Caco-2 (cell line): ENCODE measurements around the gene TACO1. TPM values are rescaled to one million over a fixed set of nuclear protein-coding genes. Genes with fewer than 3 reads are reported as not detected.

Source experiments
- BruUV-seq: library from RNA; stranded (reverse); fragments of 400-500 nt; replicated peaks from 2 replicates; lab custom pipeline; 2021; lab: Mats Ljungman, UMichigan
- CTCF ChIA-PET: fragments of 300-600 bp; sonication (Branson Sonifier 250); formaldehyde crosslinking; loops from one replicate; lab custom pipeline; 2022; ENCODE audit warnings: antibody characterized with exemption; lab: Charles Lee
- POLR2A ChIA-PET: fragments of 300-600 bp; sonication (Branson Sonifier 250); formaldehyde crosslinking; loops from one replicate; lab custom pipeline; 2022; ENCODE audit warnings: antibody characterized with exemption; lab: Charles Lee
- DNase-seq, 2 experiments: peaks; one replicate each; pipeline versions ENCODE4 v3.0.0 to v3.0.0-alpha.2; 2020 to 2022
- H3K27me3 ChIP-seq: replicated peaks from 2 replicates; pipeline ENCODE4 v1.6.0; 2011; ENCODE audit warnings: low read length; ENCODE audit not compliant: control insufficient read depth, insufficient read depth
- H3K36me3 ChIP-seq: 2 replicates; pipeline ENCODE4 v1.5.1; 2011; ENCODE audit warnings: low read length; ENCODE audit not compliant: control insufficient read depth, insufficient read depth
- H3K4me1 ChIP-seq: fragments of 250-450 bp; sonication (Bioruptor Pico); 2 replicates; pipeline ENCODE4 v1.5.1; 2020; ENCODE audit warnings: mild to moderate bottlenecking
- H3K4me3 ChIP-seq: 2 replicates; pipeline ENCODE4 v1.5.1; 2011; ENCODE audit warnings: low read depth, mild to moderate bottlenecking, control low read depth, low read length
- H3K9me3 ChIP-seq: fragments of 250-450 bp; sonication (Bioruptor Pico); 2 replicates; pipeline ENCODE4 v1.5.1; 2020; ENCODE audit warnings: mild to moderate bottlenecking, moderate library complexity
- H3K27ac Mint-ChIP-seq: one replicate; pipeline ENCODE4 v1.8.0; 2022; ENCODE audit warnings: mixed read lengths; ENCODE audit not compliant: unreplicated experiment
- H3K27me3 Mint-ChIP-seq: one replicate; pipeline ENCODE4 v1.8.0; 2022; ENCODE audit warnings: mixed read lengths; ENCODE audit not compliant: insufficient read depth, unreplicated experiment
- H3K36me3 Mint-ChIP-seq: one replicate; pipeline ENCODE4 v1.8.0; 2022; ENCODE audit warnings: mild to moderate bottlenecking, mixed read lengths; ENCODE audit not compliant: insufficient read depth, unreplicated experiment
- H3K4me1 Mint-ChIP-seq: one replicate; pipeline ENCODE4 v1.8.0; 2022; ENCODE audit warnings: low read depth, mixed read lengths; ENCODE audit not compliant: unreplicated experiment
- H3K4me3 Mint-ChIP-seq: one replicate; pipeline ENCODE4 v1.8.0; 2022; ENCODE audit warnings: mild to moderate bottlenecking, moderate library complexity, mixed read lengths; ENCODE audit not compliant: unreplicated experiment
- H3K9me3 Mint-ChIP-seq: one replicate; pipeline ENCODE4 v1.8.0; 2022; ENCODE audit warnings: mixed read lengths; ENCODE audit not compliant: unreplicated experiment
- CTCF ChIP-seq, 2 experiments: fragments of 200-600 bp in 1 of 2; IDR thresholded peaks; 1 replicate in 1 of 2; 2 replicates in 1 of 2; pipeline versions ENCODE4 v1.5.1 to v1.8.0; 2011 to 2022; ENCODE audit warnings: antibody characterized with exemption in 1 of 2, control low read depth in 1 of 2, inconsistent platforms in 1 of 2, low read depth in 1 of 2, low read length in 1 of 2, mild to moderate bottlenecking in 1 of 2, moderate library complexity in 1 of 2; ENCODE audit not compliant: insufficient read depth in 1 of 2, severe bottlenecking in 1 of 2, unreplicated experiment in 1 of 2
- intact Hi-C: fragments of 100-400 bp; cut with micrococcal nuclease; formaldehyde crosslinking; loops from one replicate; pipeline ENCODE4 v1.10.0; 2022; ENCODE audit not compliant: unreplicated experiment
- total RNA-seq: library from RNA; stranded (reverse); gene quantifications from 2 replicates; pipeline ENCODE4 v1.2.3, GENCODE V29; 2022

The TACO1 gene
- total RNA-seq, 1 experiment from 2014 or later: 29.1 TPM

GRCh38 chr17:63573634-63574033, 27.1 kb upstream of the TACO1 start:
- ChIA-PET POLR2A (no interaction called here), CTCF (no interaction called here)
- no peaks in the 10 kb centered on the region for H3K36me3 Mint-ChIP-seq
- no TSS peak for BruUV-seq
- H3K27me3 Mint-ChIP-seq: no peaks in the 10 kb centered on the region
- Histone ChIP-seq H3K4me1 (peaks cover 4% of the 10 kb centered on the region; the same call in 1 of the 2 replicates), H3K27me3 (no peaks in the 10 kb centered on the region), H3K4me3 (no peak overlapping the region), H3K9me3 (no peaks in the 10 kb centered on the region), H3K36me3 (no peaks in the 10 kb centered on the region)
- peaks cover under 1% of the 10 kb centered on the region for H3K4me1 Mint-ChIP-seq
- H3K27ac Mint-ChIP-seq: peak overlapping the region; percentile 32
- intact Hi-C loops: loop anchor here (1.0 to 2.0 kb wide), 2 partner anchors 51 to 148 kb away; partner anchors contain the start of gene KCNH6
- H3K4me3 Mint-ChIP-seq: no peak overlapping the region
- no peaks in the 10 kb centered on the region for H3K9me3 Mint-ChIP-seq
- DNase-seq: peak in 1 of 2 experiments; percentile 33
- peak in 1 of 2 experiments; percentile 44 for TF ChIP-seq CTCF (IDR thresholded peaks at IDR 0.05; ENCODE audit: insufficient read depth in 1 of 2, low read depth in 1 of 2, low read length in 1 of 2, severe bottlenecking in 1 of 2, unreplicated experiment in 1 of 2)

DNA sequence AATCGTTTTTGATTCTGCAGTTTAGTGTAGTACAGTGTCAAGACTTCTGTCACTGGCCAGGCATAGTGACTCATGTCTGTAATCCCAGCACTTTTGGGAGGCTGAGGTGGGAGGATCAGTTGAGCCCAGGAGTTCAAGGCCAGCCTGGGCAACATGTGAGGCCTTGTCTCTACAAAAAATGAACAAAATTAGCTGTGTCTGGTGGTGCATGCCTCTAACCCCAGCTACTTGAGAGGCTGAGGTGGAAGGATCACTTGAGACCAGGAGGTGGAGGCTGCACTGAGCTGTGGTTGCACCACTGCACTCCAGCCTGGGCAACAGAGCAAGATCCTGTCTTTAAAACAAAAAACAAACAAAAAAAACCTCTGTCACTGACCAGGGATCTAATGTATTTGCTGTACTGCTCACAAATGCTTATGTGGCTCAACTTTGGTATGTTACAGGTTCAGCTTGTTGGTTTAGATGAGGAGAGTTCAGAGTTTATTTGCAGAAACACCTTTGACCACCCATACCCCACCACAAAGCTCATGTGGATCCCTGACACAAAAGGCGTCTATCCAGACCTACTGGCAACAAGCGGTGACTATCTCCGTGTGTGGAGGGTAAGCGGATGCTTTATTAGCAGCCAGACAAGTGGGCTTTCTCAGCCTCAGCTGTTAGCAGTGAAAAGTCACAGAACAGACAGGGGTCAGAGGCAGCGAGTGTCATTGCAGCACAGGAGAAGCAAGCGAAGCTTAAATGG, 22.5 kb upstream of the TACO1 start:
- peaks cover 25% of the 10 kb centered on the region for H3K36me3 Mint-ChIP-seq
- Histone ChIP-seq H3K4me1 (peaks cover 6% of the 10 kb centered on the region; the same call in 1 of the 2 replicates), H3K27me3 (no peaks in the 10 kb centered on the region), H3K4me3 (no peak overlapping the region), H3K36me3 (peaks cover 8% of the 10 kb centered on the region), H3K9me3 (no peaks in the 10 kb centered on the region)
- CTCF ChIA-PET: interaction anchor here (1.0 kb wide), 2 partner anchors 14 to 129 kb away, joined by 3 to 10 read pairs; no protein-coding TSS in a partner anchor
- no peak overlapping the region for H3K27ac Mint-ChIP-seq
- H3K27me3 Mint-ChIP-seq: no peaks in the 10 kb centered on the region
- POLR2A ChIA-PET: interaction anchor here (0.6 kb wide), 1 partner anchor 197 kb away, joined by 4 read pairs; no protein-coding TSS in a partner anchor
- no peak for TF ChIP-seq CTCF (IDR thresholded peaks at IDR 0.05; ENCODE audit: insufficient read depth in 1 of 2, low read depth in 1 of 2, low read length in 1 of 2, severe bottlenecking in 1 of 2, unreplicated experiment in 1 of 2)
- H3K9me3 Mint-ChIP-seq: no peaks in the 10 kb centered on the region
- no peak overlapping the region for H3K4me3 Mint-ChIP-seq
- intact Hi-C loops: loop anchor here (1.0 kb wide), 1 partner anchor 28 kb away; the partner anchor contains the start of gene DCAF7
- BruUV-seq: no TSS peak
- H3K4me1 Mint-ChIP-seq: peaks cover 10% of the 10 kb centered on the region
- DNase-seq: no peak

DNA sequence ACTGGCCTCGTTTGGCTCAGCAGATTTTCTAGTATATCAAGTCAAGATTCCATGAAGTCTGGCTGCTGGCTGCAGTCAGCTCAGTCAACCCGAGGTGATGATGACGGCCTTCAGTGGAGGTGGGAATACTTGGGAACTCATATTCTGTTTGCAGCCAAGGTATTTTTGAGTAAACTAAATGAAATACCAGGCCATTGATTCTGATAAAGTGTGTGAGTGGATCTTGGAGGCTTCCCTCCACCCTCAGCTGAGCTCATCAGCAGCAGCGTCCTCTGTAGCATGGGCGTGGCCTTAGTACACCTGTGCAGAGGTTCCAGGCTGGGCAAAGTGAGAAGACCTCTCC, 22.0 kb upstream of the TACO1 start:
- Mint-ChIP-seq H3K27me3 (no peaks in the 10 kb centered on the region), H3K27ac (peak overlapping the region; percentile 83), H3K4me3 (no peak overlapping the region), H3K36me3 (peaks cover 25% of the 10 kb centered on the region), H3K4me1 (peaks cover 10% of the 10 kb centered on the region), H3K9me3 (no peaks in the 10 kb centered on the region)
- intact Hi-C loops: loop anchor here (1.0 kb wide), 1 partner anchor 28 kb away; the partner anchor contains the start of gene DCAF7
- H3K4me1 ChIP-seq: peaks cover 6% of the 10 kb centered on the region; the same call in 1 of the 2 replicates
- H3K9me3 ChIP-seq: no peaks in the 10 kb centered on the region
- POLR2A ChIA-PET: no interaction called here
- no peaks in the 10 kb centered on the region for H3K27me3 ChIP-seq
- no TSS peak for BruUV-seq
- peaks cover 8% of the 10 kb centered on the region for H3K36me3 ChIP-seq
- DNase-seq: no peak
- CTCF ChIA-PET: interaction anchor here (0.8 to 1.0 kb wide), 3 partner anchors 14 to 130 kb away, joined by 3 to 10 read pairs (median 3); no protein-coding TSS in a partner anchor
- TF ChIP-seq CTCF (IDR thresholded peaks at IDR 0.05; ENCODE audit: insufficient read depth in 1 of 2, low read depth in 1 of 2, low read length in 1 of 2, severe bottlenecking in 1 of 2, unreplicated experiment in 1 of 2): no peak
- no peak overlapping the region for H3K4me3 ChIP-seq
